NCI-H524 (cell line): ENCODE data around the gene RHOXF1.
"Not testable (repeated sequence)": the region's sequence is repeated elsewhere in the genome, so short reads cannot be mapped to it uniquely, and the experiment has no call there.

Experiments used
- DNase-seq, 2 experiments: peaks; one replicate each; lab custom pipeline; 2025; lab: John Stamatoyannopoulos, UW

RHOXF1 gene

DNA sequence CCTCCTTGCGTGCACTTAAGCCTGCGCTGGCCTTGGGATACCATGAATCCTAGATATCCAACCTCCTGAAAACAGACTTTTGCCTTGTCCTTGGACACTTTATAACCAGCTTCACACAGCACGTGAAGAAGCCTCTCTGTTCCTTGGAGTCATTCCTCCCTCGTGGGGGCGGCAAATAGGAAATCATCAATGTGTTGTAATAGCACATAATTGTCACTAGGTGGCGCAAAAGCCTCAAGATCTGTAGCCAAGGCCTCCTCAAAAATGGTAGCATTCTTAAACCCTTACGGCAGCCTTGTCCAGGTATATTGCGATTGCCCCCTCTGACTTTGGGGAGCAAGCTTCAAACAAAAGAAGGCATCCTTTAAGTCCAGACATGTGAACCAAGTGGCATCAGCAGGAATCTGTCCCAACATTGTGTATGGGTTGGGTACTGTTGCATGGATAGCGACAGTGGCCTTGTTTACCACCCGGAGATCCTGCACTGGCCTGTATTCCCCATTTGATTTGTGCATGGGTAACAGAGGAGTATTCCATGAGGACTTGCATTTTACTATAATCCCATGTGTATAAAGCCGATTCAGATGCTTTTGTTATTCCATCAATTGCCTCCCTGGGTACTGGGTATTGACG lies 30.0 kb downstream of the RHOXF1 start:
- DNase-seq, result not testable (repeated sequence)

DNA sequence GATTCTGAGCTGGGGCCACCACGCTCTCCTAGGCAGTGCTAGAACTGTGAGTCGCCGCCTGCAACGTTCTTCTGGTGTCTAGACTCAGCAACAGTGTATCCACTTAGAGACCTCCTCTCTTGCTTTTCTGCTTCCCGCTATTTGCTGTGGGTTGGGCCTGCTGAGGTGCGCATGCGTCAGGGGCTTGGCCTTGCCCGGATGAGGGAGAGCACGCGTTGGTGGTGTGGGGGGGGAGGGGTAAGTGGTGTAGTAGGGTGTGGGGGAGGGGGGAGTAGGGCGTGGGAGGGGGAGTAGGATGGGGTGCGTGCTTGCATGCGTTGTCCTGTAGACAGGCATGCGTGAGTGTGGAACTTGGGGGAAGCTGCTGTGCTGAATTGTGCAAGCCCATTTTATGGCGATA lies 38.1 kb downstream of the RHOXF1 start, which contains the start of gene RHOXF2B:
Gene RHOXF2B, minus strand, starts transcription at position 101 of the 400 bp plus-strand sequence. CDS start 138 bp downstream, outside the sequence.
- not testable (repeated sequence) for DNase-seq

GRCh38 chrX:120066169-120066568 lies 49.5 kb downstream of the RHOXF1 start:
- not testable (repeated sequence) for DNase-seq
